ENCODE data around the gene RFTN1. TPM values are rescaled to one million over a fixed set of nuclear protein-coding genes. Genes with fewer than 3 reads are reported as not detected.

The RFTN1 gene
- total RNA-seq, 1 donor from 2014 or later, result 21.2 TPM

- DNase-seq (ENCODE audit: low spot score), result peak; percentile 10
Observed at GRCh38 chr3:16528581-16528993, 15.1 kb upstream of the RFTN1 start.

GRCh38 chr3:16528106-16528505 lies 14.6 kb upstream of the RFTN1 start:
- DNase-seq (ENCODE audit: low spot score), result no peak

GRCh38 chr3:16524196-16524595 lies 10.7 kb upstream of the RFTN1 start:
- DNase-seq (ENCODE audit: low spot score), result no peak

- no peak for DNase-seq (ENCODE audit: low spot score)
Observed at GRCh38 chr3:16523778-16524177, 10.3 kb upstream of the RFTN1 start.

- DNase-seq (ENCODE audit: low spot score), result no peak
Observed at GRCh38 chr3:16522834-16523233, 9.3 kb upstream of the RFTN1 start.

- DNase-seq (ENCODE audit: low spot score), result peak; percentile 76
Observed at GRCh38 chr3:16520970-16521881, 7.7 kb upstream of the RFTN1 start.

GRCh38 chr3:16520241-16520969 lies 6.9 kb upstream of the RFTN1 start:
- peak; percentile 35 for DNase-seq (ENCODE audit: low spot score)

- peak; percentile 74 for DNase-seq (ENCODE audit: low spot score)
Observed at GRCh38 chr3:16516695-16517481, 3.4 kb upstream of the RFTN1 start.

GRCh38 chr3:16515885-16516420 lies 2.5 kb upstream of the RFTN1 start:
- DNase-seq (ENCODE audit: low spot score), result no peak

GRCh38 chr3:16514755-16515353 lies 1.4 kb upstream of the RFTN1 start:
- no peak for DNase-seq (ENCODE audit: low spot score)

GRCh38 chr3:16514021-16514700 lies 662 bp upstream of the RFTN1 start:
- DNase-seq (ENCODE audit: low spot score), result no peak

GRCh38 chr3:16512435-16513140 lies 911 bp downstream of the RFTN1 start:
- peak; percentile 23 for DNase-seq (ENCODE audit: low spot score)

- DNase-seq (ENCODE audit: low spot score), result peak; percentile 37
Observed at GRCh38 chr3:16511681-16512434, 1.6 kb downstream of the RFTN1 start.

GRCh38 chr3:16510620-16511319 lies 2.7 kb downstream of the RFTN1 start:
- no peak for DNase-seq (ENCODE audit: low spot score)

- no peak for DNase-seq (ENCODE audit: low spot score)
Observed at GRCh38 chr3:16509721-16510619, 3.5 kb downstream of the RFTN1 start.

- no peak for DNase-seq (ENCODE audit: low spot score)
Observed at GRCh38 chr3:16508591-16508995, 4.9 kb downstream of the RFTN1 start.

- DNase-seq (ENCODE audit: low spot score), result no peak
Observed at GRCh38 chr3:16508243-16508578, 5.3 kb downstream of the RFTN1 start.

All from umbilical cord (tissue), 2 donors.